Amygdala (tissue), 56 donors: ENCODE measurements around the gene FNDC11.
A peak's percentile ranks its signal among the peaks of the same experiment; 100 is the strongest.

ENCODE experiments used
- DNase-seq, 56 donors: peaks; one replicate each; lab custom pipeline; 2025; lab: John Stamatoyannopoulos, UW

The FNDC11 gene

DNA sequence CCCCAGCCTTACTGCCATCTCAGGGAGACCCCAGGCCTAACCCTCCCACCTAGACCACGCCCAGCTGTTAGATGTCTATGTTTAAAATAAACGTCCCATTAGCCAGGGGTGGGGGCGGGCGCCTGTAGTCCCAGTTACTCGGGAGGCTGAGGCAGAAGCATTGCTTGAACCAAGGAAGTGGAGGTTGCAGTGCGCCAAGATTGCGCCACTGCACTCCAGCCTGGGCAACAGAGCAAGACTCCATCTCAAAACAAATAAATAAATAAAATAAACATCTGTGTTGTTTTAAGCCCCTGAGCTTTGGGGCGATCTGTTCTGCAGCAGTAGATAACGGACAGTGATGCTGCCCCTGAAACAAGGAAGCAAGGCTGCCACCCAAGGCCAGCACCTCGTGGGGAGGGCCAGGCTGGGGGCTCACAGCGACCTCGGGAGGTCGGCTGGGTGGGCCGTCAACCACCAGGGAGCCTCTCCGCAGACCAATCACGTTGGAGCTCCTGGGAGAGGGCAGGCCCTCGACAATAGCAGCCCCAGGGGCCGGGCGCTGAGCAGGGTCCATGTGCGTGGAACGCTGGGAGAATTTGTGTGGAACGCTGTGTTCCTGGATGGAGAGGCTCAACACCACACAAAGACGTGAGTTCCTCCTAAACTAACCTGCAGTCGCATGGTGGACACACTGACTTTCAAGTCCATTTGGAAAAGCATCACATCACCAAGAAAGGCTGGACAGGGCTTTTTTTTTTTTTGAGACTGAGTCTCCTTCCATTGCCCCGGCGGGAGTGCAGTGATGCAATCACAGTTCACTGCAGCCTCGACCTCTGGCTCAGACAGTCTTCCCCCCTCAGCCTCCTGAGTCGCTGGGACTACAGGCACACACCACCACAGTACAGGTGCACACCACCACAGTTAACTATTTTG is 21.1 kb downstream of the FNDC11 start:
- DNase-seq = no peak

DNA sequence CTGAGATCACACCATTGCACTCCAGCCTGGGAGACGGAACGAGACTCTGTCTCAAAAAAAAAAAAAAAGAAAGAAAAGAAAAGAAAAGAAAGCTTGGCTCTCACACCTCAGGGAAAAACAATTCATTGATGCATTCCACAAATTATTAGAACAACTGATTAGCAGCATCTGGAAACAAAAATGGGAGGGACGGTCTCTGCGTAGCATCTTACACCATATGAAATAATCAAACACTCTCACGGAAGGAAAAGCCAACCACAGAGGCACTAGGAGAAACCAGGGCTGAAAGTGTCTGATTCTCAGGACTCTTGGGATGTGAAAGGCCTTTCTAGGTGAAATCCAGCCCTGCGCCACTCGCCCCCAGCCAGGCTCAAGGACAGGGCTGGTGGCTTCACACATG is 22.4 kb downstream of the FNDC11 start:
- no peak for DNase-seq

DNA sequence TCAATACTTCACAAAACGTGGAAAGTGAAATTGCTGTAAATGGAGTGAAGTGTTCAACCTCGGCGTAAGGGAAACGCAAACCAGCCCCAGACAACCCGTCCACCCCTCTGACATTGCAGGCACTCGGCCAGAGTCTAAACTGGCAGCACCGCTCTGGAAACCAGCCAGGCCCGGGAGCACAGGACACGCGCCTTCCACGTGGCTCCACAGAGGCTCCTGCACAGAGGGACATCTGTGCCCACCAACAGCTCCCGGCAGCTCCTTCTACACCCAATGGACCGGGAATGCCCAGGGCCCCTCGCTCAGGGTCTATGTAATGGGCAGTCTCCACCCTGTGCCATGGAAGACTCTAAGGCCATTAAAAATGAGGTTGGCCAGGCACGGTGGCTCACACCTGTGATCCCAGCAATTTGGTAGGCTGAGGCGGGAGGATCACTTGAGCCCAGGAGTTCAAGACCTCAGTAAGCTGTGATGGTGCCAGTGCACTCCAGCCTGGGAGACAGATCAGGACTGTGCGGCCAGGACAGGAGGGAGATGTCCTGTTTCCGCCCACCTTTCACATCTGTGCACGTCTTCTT is 23.4 kb downstream of the FNDC11 start:
- peak in 30 of 56 donors; percentile 4 to 68 (median 36) for DNase-seq

DNA sequence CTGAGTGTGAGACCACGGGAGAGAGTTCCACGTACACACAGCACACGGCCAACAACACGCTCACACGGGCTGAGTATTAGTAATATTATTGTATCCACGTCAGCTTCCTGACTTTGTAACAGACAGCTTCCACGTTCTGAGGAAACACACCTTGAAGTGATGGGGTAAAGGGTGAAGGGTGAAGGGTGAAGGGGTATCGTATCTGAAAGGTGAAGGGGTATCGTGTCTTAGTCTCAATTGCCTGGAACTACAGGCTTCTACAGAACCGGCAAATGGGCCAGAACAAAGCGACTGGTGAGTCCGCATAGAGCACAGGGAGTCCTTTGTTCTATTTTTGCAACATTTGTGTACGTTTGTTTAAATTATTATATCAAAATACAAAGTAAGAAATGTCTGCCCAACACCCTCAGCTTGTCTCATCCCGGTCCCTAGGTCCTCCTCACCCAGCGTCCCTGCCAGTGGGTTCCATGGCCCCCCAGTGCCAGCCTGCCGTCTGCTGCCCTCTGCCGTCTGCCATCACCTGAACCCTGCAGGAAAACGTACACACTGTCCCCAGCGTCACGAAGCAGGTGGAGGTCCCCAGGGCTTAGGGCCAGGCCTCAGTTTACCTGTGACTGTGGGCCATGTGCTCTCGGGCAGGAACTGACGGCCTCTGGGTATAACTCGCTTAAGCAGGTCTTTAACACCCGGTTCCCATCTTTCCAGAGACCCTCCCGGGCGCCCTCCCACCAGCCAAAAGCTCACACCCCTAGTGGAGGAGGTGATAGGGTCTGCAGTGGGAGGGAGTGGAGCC is 24.5 kb downstream of the FNDC11 start:
- no peak for DNase-seq

DNA sequence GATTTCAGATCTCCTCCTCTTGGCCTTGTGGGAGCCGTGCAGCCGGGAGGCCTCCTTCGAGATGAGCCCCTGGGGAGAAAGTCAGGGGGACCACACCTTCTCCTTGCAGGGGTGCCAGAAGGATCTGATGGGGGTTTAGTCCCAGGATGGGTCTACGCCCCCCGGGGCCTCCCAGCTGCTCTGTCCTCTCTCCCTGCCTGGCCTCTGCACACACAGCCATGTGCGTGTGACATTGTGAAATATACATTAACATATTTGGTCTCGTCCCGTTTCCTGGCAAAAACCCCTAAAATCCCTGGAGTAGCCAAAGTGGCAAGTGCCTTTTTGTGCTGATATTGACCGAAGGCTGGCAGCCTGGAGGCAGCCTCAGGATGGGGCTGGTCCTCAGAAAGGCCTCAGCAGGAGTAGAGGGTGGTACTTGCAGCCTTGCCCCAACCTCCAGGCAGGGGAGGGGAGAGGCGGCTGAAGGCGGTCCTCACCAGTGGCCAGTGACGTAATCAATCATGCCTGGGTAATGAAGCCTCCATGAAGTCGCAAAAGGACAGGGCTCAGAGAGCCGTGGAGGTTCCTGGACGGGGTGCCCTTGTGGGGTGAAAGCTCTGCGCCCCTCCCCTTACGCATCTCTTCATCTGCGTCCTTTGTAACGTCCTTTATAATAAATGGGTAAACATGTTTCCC is 25.2 kb downstream of the FNDC11 start:
- DNase-seq = no peak

DNA sequence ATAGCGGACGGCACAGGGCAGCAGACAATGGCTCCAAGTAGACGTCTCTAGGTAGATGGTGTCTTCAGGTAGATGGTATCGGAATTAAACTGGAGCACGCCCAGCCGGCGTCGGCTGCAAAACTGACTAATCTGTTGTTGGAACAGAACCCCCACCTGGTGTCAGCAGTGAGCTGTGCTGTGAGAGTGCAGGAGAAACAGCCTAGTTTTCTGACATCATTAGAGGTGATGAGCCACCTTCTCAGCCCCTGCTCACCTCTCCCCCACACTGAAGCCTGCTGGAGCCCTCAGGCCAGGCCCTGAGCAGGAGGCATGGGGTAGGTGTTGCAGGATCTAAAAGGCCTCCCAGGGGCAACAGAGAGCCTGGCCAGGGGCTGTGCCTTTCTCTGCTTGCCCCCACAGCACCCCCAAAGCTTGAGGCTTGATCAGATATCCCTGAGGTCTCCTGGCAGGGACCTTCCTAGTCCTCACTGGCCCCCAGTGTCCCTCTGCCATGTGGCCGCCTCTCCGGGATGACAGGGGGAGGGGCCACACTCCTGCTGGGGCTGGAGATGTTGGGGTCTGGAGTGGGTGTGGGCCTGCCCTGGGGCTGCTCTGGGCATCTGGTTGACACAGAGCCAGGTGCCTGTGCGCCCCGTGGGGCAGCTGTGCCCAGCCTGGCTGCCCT is 27.0 kb downstream of the FNDC11 start:
- peak in 7 of 56 donors; percentile 2 to 26 (median 13) for DNase-seq

DNA sequence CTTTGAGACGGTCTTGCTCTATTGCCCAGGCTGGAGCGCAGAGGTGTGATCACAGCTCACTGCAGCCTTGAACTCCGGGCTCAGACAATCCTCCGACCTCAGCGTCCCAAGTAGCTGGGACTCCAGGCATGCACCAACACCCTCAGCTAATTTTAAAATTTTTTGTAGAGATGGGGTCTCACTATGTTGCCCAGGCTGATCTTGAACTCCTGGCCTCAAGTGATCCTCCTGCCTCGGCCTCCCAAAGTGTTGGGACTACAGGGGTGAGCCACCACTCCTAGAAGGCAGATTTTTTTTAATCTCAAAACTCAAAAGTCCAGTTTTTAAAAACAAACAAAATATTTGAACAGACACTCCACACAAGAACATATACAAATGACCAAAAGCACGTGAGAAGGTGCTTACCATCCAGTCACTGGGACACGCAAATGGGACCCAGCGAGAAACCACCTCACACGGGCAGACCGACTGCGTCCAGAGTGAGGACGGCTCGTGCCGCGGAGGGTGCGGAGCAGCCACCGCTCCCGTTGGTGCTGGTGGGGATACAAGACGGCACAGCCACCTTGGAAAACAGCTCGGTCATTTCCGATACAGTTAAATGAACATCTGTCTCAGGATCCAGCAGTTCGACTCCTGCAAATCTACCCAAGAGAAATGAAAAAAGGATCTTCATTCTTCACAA is 28.6 kb downstream of the FNDC11 start:
- no peak for DNase-seq

DNA sequence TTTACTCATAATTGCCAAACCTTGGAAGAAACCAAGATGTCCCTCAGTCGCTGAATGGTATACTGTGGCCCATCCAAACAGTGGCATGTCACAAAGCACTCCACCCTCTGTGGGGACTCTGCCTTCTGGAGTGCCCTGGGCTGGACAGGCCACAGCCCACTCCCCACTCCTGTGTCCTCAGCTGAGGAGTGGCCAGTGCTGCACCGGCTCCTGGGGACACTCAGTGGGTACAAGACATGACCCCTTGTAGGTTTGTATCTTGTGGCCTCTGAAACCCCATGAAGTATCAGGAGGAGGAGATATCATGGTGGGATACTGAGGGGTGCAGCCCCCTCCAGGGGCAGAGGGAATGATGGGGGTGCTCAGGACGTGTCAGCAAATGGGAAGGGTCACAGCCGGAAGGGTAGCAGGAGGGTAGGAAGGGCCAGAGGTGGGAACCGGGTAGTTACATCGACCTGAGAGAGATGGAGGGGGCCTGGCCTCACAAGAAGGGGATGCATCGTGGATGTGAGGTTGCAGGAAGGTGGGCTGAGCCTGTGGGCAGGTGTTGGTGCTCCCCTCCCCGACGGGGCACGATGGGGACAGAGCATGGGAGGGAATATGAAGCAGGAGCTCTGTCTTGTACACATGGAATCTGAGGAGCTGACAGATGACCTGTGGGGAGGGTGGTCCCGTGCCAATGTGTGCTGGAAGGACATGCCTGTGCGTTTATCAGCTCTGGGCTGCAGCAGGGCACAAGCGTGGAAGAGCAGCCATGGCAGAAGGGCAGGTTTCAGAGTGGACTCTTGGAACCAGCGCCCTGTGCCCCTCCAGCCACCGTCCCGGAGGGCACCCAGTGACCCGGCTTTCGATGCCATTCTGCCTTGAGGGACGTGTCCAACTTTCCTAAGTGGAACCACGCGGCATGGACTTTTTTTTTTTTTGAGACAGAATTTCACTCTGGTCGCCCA is 31.9 kb downstream of the FNDC11 start:
- no peak for DNase-seq

DNA sequence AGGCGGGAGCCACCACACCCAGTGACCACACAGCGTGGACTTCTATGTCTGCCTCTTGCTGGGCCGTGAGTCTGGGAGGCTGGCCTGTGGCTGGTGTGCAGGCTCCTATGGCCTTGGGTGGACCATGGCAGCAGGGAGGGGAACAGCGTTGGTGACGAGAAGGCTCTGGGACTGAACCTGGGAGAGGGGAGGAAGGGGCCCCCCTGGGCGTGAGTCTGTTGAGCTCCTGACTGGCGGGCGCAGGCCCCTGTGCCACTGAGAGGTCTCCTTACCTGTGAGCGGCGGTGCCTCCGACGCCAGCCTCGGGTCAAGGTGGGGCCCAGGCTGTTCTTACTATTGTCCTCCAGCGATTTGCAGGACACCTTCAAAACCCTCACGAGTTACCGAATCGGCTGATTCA is 32.8 kb downstream of the FNDC11 start:
- DNase-seq = no peak

DNA sequence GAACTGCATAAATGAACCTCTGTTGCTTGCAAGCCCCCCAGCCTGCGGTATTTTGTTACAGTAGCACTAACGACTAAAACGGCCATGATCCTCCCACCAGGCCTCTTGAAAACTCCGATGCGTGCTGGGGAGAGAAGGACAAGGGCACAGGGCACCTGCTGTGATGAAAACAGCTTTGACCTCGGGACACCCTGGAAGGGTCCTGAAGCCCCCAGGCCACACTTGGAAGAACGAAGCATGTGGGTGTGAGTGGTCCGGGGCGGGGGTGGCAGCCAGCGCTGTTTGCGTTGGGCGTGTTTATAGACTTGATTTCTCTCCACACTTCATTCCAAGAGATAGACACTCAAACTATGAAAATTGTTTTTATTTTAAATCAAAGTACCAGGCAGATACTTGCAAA is 33.3 kb downstream of the FNDC11 start:
- no peak for DNase-seq

DNA sequence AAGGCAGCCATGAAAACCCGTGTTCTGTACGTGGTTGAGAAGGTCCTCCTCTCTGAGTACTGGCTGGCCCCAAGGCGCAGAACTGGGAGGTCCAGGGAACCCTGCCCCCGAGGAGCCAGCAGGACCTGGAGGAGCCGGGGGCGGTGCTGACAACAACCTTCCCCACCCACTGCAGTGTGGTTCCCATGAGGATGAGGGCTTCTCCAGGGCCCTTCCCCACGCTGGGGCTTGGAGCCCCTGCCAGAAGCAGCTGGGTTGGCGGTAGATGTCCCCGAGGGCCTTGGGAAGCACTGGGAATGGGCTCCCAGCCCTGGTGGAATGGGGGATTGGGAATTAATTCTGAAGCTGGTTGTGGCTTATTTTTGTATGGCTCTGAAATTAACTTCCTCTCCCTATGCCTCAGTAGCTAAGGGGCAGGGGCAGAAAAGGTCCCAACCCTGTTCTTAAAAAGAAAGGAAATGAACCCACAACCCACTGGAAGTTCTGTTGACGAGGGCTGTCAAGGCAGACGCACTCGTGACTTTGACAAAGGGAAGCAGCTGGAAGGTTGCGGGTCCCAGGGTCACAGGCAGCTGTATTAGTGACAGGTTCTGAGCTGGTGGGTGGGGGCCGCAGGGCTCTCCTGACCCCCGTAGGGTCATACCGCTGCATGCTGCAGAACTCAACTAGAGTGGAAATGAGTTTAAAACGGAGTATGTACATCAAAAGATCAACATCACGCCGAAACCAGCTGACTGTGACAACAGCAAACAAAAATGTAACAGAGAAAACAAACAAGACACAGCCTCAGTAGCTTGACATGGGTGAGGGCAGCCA is 34.0 kb downstream of the FNDC11 start:
- DNase-seq = no peak

DNA sequence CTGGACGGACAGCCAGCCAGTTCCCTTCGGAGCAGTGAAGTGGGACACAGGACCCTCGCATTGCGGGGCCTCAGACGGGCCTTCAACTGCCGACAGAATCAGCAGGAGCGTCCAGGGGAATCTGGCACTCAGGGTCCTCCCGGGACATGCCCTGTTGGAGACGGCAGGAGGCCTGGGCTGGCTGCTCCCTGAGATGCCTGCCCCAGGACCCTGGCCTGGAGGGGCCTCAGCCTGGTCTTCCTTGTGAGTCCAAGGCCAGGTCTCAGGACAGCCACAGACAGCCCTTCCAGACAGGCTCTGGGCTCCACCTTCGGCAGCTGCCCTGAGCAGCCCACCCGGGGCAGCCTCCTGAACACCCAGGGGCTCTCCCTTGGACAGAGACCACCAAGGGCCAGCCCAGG is 34.7 kb downstream of the FNDC11 start:
- DNase-seq = no peak

DNA sequence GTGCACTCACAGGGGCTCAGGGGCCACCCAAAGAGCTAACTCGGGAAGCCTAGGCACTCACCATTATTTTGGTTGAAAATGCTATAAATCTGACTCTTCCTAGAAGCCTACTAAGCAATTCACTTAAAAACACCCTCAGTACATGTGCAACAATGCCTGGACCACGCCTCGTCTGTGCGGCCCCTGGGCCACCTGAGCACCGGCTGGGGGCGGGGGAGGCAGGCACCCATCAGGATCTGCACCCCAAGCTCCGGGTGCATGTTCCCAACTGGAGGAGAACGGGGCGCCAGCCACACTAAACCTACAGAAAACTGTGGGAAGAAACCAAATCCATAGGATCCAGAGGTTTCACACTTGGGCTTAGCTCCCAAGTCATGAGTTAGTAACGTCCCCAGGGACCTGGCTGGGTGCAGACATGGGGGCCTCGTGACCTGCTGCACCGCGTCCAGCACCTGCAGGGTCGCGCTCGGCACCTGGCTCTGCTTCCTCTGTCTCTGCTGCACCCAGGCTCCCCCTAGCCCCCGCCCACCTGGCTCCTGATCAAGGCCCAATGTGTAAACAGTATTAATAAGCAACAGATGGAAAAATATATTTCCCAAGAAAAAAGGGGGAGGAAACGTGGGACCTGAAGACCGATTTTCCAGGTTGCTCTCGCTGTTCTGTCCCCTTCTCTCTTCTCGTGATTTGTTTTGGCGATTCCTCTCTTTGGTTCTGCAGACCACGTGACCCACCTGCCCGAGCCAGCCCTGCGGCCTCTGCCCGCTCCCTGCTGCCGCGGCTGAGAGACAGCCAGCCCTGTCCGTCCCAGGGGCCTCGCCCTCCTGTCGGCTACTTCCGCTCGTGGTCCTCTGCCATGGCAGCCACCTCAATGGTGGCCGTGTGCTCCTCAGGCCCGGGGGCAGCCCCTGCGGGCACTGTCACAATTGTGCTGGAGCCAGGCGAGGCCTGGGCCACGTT is 35.6 kb downstream of the FNDC11 start:
- DNase-seq = no peak

DNA sequence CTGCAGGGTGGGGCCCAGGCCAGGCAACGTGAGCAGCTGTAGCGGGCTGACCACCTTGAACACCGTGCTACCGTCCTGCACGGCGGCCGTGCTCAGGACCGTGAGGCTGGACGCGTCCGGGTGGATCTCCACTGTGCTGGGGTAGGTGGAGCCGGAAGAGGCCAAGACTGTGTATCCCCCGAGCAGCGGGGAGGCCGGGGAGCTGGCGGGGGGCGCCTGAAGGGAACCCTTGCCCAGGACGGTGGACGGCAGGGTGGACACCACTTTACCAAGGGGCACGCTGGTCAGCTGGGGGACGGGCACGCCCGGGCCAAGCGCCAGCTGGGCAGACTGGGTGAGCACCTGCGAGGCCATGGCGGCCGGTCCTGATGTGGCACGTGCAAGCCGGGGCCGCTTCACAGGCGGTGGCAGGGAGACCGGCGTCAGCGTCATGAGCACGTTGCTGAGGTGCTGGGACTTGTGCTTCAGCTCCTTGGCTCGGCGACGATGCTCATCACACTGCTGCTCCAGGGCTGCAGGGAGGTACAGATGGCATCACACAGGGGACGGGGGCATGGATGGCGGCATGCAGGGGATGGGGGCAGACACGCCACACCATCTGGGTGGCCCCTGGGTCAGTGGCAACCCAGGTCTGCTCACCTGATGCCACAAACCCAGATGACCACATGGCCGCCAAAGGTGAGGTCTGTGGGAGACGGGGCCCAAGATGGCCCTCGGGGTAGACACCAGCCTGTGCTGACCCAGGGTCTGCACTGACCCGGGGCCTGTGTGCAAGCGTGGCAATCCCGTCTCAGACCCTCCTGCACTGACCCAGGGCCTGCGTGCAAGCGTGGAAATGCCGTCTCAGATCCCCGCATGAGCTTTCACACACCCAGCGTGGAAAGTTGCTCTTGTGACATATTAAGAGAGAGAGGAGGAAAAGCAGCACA is 36.5 kb downstream of the FNDC11 start:
- no peak for DNase-seq

DNA sequence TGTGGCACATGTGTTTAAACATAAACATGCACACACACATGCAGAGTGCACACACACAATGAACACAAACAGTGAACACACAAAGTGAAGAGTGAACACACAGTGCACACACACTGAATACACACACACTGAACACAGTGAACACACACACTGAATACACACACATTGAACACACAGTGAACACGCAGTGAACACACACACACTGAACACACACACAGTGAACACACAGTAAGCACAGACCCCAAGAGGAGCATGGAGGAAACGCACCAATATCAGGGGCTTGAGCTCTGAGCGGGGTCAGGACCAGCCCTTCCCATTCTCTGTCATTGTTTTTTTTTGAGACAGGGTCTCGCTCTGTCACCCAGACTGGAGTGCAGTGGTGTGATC is 37.2 kb downstream of the FNDC11 start:
- no peak for DNase-seq
